Kidney (tissue), 14 donors: ENCODE data around the gene ZKSCAN4. TPM values are rescaled to one million over a fixed set of nuclear protein-coding genes. Genes with fewer than 3 reads are reported as not detected.

Experiments
- DNase-seq, 5 donors: peaks; one replicate each; pipeline ENCODE4 v3.0.0-alpha.2; 2013 to 2020
- FAIRE-seq: peaks from 2 replicates; lab custom pipeline; 2012; peaks lifted over from hg19 to GRCh38; lab: Jason Lieb, UNC
- H3K27ac ChIP-seq, 2 donors: one replicate each; pipeline ENCODE4 v1.7.0; 2013; ENCODE audit warnings: low read depth in 2 of 2, low read length in 2 of 2, inconsistent platforms in 1 of 2
- H3K27me3 ChIP-seq: one replicate; pipeline ENCODE4 v1.7.1; 2013; ENCODE audit warnings: low read length, inconsistent platforms; ENCODE audit not compliant: control insufficient read depth, insufficient read depth
- H3K36me3 ChIP-seq, 3 donors: one replicate each; pipeline versions ENCODE4 v1.7.0 to v1.7.1; 2013; ENCODE audit warnings: low read length in 3 of 3, control low read depth in 1 of 3, inconsistent platforms in 1 of 3; ENCODE audit not compliant: insufficient read depth in 3 of 3, control insufficient read depth in 2 of 3
- H3K4me1 ChIP-seq, 3 donors: one replicate each; pipeline versions ENCODE4 v1.7.0 to v1.7.1; 2013; ENCODE audit warnings: low read length in 3 of 3, inconsistent platforms in 1 of 3, low read depth in 1 of 3; ENCODE audit not compliant: control insufficient read depth in 2 of 3, insufficient read depth in 2 of 3
- H3K4me3 ChIP-seq, 3 donors: one replicate each; pipeline versions ENCODE4 v1.7.0 to v1.8.1; 2013; ENCODE audit warnings: low read length in 3 of 3, control low read depth in 1 of 3, inconsistent platforms in 1 of 3
- H3K9ac ChIP-seq, 3 donors: one replicate each; pipeline versions ENCODE4 v1.7.0 to v1.7.1; 2013; ENCODE audit warnings: low read length in 3 of 3, control low read depth in 1 of 3, inconsistent platforms in 1 of 3
- H3K9me3 ChIP-seq, 3 donors: one replicate each; pipeline versions ENCODE4 v1.7.0 to v1.7.1; 2013; ENCODE audit warnings: low read length in 3 of 3, control low read depth in 1 of 3, inconsistent platforms in 1 of 3; ENCODE audit not compliant: control insufficient read depth in 2 of 3, insufficient read depth in 1 of 3
- intact Hi-C: fragments of 100-400 bp; cut with DNase I; formaldehyde crosslinking; loops from one replicate; pipeline ENCODE4 v1.11.1; 2022
- polyA plus RNA-seq: library from polyadenylated mRNA; stranded (reverse); fragments of 350-450 nt; fragmentation: Illumina TruSeq; extraction: RNeasy Lipid Tissue Mini Kit (QIAGEN cat#74804); gene quantifications from one replicate; pipeline ENCODE4 v1.2.3, GENCODE V29; 2014; ENCODE audit warnings: low read depth, low replicate concordance; ENCODE audit not compliant: insufficient read depth
- total RNA-seq: library from RNA; stranded (reverse); fragmentation: NEBNext Ultra II Directional; extraction: Animal tissue kit (Norgen Biotek cat#: 25700); gene quantifications from one replicate; pipeline ENCODE4 v1.2.1, GENCODE V29; 2021
- TF ChIP-seq, protein P1 (sequence below): IDR thresholded peaks from 3 replicates; pipeline ENCODE4 v1.5.1; 2012; ENCODE audit warnings: mild to moderate bottlenecking, moderate library complexity, borderline replicate concordance; ENCODE audit not compliant: insufficient read depth; ENCODE audit errors: extremely low read depth
- donor health status: control.
- donor health status: control.
- donor health status: control.
- donor health status: control.
- donor health status: control.
- donor health status: DM: yes; HTN: yes; CAD: no.
- donor health status: Normal renal cell carcinoma (clear cell type).

ZKSCAN4 gene
- total and polyA plus RNA-seq, 2 donors from 2014 or later, result 3.9 to 7.4 TPM

DNA sequence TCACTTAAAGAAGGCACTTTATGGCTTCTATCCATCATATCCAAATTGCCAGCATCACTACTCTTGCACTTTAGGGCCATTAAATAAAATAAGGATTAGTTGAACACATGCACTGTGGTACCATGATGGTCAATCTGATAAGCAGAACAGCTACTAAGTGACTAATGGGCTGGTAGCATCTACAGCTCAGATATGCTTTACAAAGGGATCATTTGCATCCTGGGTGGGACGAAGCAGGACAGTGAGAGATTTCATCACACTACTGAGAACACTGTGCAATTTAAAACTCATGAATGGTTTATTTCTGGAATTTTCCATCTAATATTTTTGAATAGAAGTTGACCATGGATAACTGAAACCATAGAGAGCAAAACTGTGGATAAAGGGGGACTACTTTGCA, 52.0 kb downstream of the ZKSCAN4 start:
- H3K4me3 ChIP-seq, result no peak overlapping the region
- FAIRE-seq (no peak), DNase-seq (no peak)
- peaks cover 0 to 11% (median 5%) of the 10 kb centered on the region in 3 donors for H3K9me3 ChIP-seq
- H3K27ac ChIP-seq, result no peak overlapping the region
- intact Hi-C loops, result no loop called here
- TF ChIP-seq, protein P1, sequence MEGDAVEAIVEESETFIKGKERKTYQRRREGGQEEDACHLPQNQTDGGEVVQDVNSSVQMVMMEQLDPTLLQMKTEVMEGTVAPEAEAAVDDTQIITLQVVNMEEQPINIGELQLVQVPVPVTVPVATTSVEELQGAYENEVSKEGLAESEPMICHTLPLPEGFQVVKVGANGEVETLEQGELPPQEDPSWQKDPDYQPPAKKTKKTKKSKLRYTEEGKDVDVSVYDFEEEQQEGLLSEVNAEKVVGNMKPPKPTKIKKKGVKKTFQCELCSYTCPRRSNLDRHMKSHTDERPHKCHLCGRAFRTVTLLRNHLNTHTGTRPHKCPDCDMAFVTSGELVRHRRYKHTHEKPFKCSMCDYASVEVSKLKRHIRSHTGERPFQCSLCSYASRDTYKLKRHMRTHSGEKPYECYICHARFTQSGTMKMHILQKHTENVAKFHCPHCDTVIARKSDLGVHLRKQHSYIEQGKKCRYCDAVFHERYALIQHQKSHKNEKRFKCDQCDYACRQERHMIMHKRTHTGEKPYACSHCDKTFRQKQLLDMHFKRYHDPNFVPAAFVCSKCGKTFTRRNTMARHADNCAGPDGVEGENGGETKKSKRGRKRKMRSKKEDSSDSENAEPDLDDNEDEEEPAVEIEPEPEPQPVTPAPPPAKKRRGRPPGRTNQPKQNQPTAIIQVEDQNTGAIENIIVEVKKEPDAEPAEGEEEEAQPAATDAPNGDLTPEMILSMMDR, result no peak
- H3K36me3 ChIP-seq, result no peaks in the 10 kb centered on the region
- peaks cover 4% of the 10 kb centered on the region for H3K27me3 ChIP-seq
- no peak overlapping the region for H3K9ac ChIP-seq
- H3K4me1 ChIP-seq, result no peaks in the 10 kb centered on the region

Other genes with a start within 250 kb of the ZKSCAN4 start
- 3.6 TPM for gene ZNF165, start 171.7 kb downstream of the ZKSCAN4 start, total RNA-seq
- gene ZNF165, start 171.7 kb downstream of the ZKSCAN4 start, polyA plus RNA-seq, result 3.0 TPM
- gene ZSCAN16, start 127.7 kb downstream of the ZKSCAN4 start, total RNA-seq, result 6.1 TPM
- 6.8 TPM for gene ZSCAN16, start 127.7 kb downstream of the ZKSCAN4 start, polyA plus RNA-seq
- 26.4 TPM for gene ZKSCAN8, start 110.4 kb downstream of the ZKSCAN4 start, total RNA-seq
- gene ZKSCAN8, start 110.4 kb downstream of the ZKSCAN4 start, polyA plus RNA-seq, result 3.5 TPM
- gene ZSCAN9, start 27.0 kb downstream of the ZKSCAN4 start, total RNA-seq, result 15.6 TPM
- gene ZSCAN9, start 27.0 kb downstream of the ZKSCAN4 start, polyA plus RNA-seq, result 8.1 TPM
- gene NKAPL, start 7.0 kb upstream of the ZKSCAN4 start, total RNA-seq, result 1.2 TPM
- 1.7 TPM for gene NKAPL, start 7.0 kb upstream of the ZKSCAN4 start, polyA plus RNA-seq
- gene ZSCAN26, start 14.9 kb upstream of the ZKSCAN4 start, total RNA-seq, result 17.2 TPM
- 11.8 TPM for gene ZSCAN26, start 14.9 kb upstream of the ZKSCAN4 start, polyA plus RNA-seq
- gene PGBD1, start 29.3 kb upstream of the ZKSCAN4 start, total RNA-seq, result 3.0 TPM
- 3.1 TPM for gene PGBD1, start 29.3 kb upstream of the ZKSCAN4 start, polyA plus RNA-seq
- 6.3 TPM for gene ZSCAN31, start 83.9 kb upstream of the ZKSCAN4 start, total RNA-seq
- gene ZSCAN31, start 83.9 kb upstream of the ZKSCAN4 start, polyA plus RNA-seq, result 4.1 TPM
- 8.3 TPM for gene ZKSCAN3, start 97.7 kb upstream of the ZKSCAN4 start, total RNA-seq
- 3.5 TPM for gene ZKSCAN3, start 97.7 kb upstream of the ZKSCAN4 start, polyA plus RNA-seq
- 7.9 TPM for gene ZSCAN12, start 147.5 kb upstream of the ZKSCAN4 start, total RNA-seq
- gene ZSCAN12, start 147.5 kb upstream of the ZKSCAN4 start, polyA plus RNA-seq, result 1.3 TPM
- 5.5 TPM for gene ZSCAN23, start 191.2 kb upstream of the ZKSCAN4 start, total RNA-seq
- gene ZSCAN23, start 191.2 kb upstream of the ZKSCAN4 start, polyA plus RNA-seq, result 0.49 TPM